Left lung (tissue), 10 donors: ENCODE data around the gene DOCK10. TPM values are rescaled to one million over a fixed set of nuclear protein-coding genes. Genes with fewer than 3 reads are reported as not detected.

Experiments
- ATAC-seq: fragments of 200-7000 bp; cut with Tn5 transposase; one replicate; pipeline ENCODE4 v1.9.1; 2020; ENCODE audit warnings: moderate library complexity
- DNase-seq, 4 donors: peaks; one replicate each; pipeline ENCODE4 v3.0.0-alpha.2; 2013 to 2020
- H3K27ac ChIP-seq, 2 donors: fragments of 200-600 bp; sonication (generic) in 1 of 2; one replicate each; pipeline versions ENCODE4 v1.5.0 to v1.8.0; 2020 to 2021
- H3K27me3 ChIP-seq, 2 donors: fragments of 200-600 bp; sonication (generic) in 1 of 2; one replicate each; pipeline versions ENCODE4 v1.5.0 to v1.8.0; 2020 to 2021
- H3K36me3 ChIP-seq, 2 donors: fragments of 200-600 bp; sonication (generic) in 1 of 2; one replicate each; pipeline versions ENCODE4 v1.5.0 to v1.8.0; 2020 to 2021
- H3K4me1 ChIP-seq, 2 donors: fragments of 200-600 bp; one replicate each; pipeline ENCODE4 v1.8.0; 2021
- H3K4me3 ChIP-seq, 2 donors: fragments of 200-600 bp; sonication (generic) in 1 of 2; one replicate each; pipeline versions ENCODE4 v1.5.0 to v1.8.0; 2020 to 2021; ENCODE audit warnings: mild to moderate bottlenecking in 1 of 2
- H3K9me3 ChIP-seq, 2 donors: fragments of 200-600 bp; sonication (generic) in 1 of 2; one replicate each; pipeline versions ENCODE4 v1.5.0 to v1.8.0; 2020 to 2021
- CTCF ChIP-seq, 2 donors: fragments of 200-600 bp; sonication (generic) in 1 of 2; IDR thresholded peaks; one replicate each; pipeline versions ENCODE4 v1.5.0 to v1.8.0; 2021; ENCODE audit warnings: antibody characterized with exemption in 2 of 2
- intact Hi-C, 2 donors: fragments of 100-400 bp; cut with DNase I; formaldehyde crosslinking; loops; one replicate each; pipeline versions ENCODE4 v1.11.2 to v1.14.2; 2022
- polyA plus RNA-seq, 6 donors: library from polyadenylated mRNA; unstranded; fragments of 120-200 nt; gene quantifications; one replicate each; pipeline ENCODE4 v1.2.1, GENCODE V29; 2013; ENCODE audit not compliant: insufficient read length in 6 of 6
- total RNA-seq, 2 donors: library from RNA; stranded (reverse); fragmentation: NEBNext Ultra II Directional; extraction: Animal tissue kit (Norgen Biotek cat#: 25700); gene quantifications; one replicate each; pipeline ENCODE4 v1.2.1, GENCODE V29; 2021
- donor health status: DM: no; HTN: yes; CAD: no.
- donor health status: DM: no; HTN: no; CAD: no.

Gene DOCK10
- total and polyA plus RNA-seq, 8 donors = 17.8 to 55.9 (median 45.6) TPM

- Histone ChIP-seq H3K4me3 (no peak overlapping the region), H3K27ac (no peak overlapping the region), H3K9me3 (no peaks in the 10 kb centered on the region), H3K36me3 (peaks cover 0 to 21% of the 10 kb centered on the region in 2 donors), H3K4me1 (no peaks in the 10 kb centered on the region), H3K27me3 (no peaks in the 10 kb centered on the region)
- TF ChIP-seq CTCF (IDR thresholded peaks at IDR 0.05) = no peak
- ATAC-seq (peak; percentile 62), DNase-seq (no peak)
- intact Hi-C loops = no loop called here
These were observed 170.5 kb downstream of the DOCK10 start for GRCh38 chr2:224871813-224872212.

- H3K9me3 ChIP-seq = no peaks in the 10 kb centered on the region
- no peaks in the 10 kb centered on the region for H3K4me1 ChIP-seq
- no peak overlapping the region for H3K27ac ChIP-seq
- no peak for DNase-seq
- H3K27me3 ChIP-seq = no peaks in the 10 kb centered on the region
- no peak for TF ChIP-seq CTCF (IDR thresholded peaks at IDR 0.05)
- H3K36me3 ChIP-seq = peaks cover 0 to 21% of the 10 kb centered on the region in 2 donors
- H3K4me3 ChIP-seq = no peak overlapping the region
- ATAC-seq = no peak
- intact Hi-C loops = no loop called here
These were observed 171.9 kb downstream of the DOCK10 start for GRCh38 chr2:224870341-224870740.

- no peak overlapping the region for H3K4me3 ChIP-seq
- H3K4me1 ChIP-seq = no peaks in the 10 kb centered on the region
- no peaks in the 10 kb centered on the region for H3K9me3 ChIP-seq
- no peak overlapping the region for H3K27ac ChIP-seq
- H3K27me3 ChIP-seq = no peaks in the 10 kb centered on the region
- DNase-seq (no peak), ATAC-seq (no peak)
- intact Hi-C loops = no loop called here
- peaks cover 0 to 26% of the 10 kb centered on the region in 2 donors for H3K36me3 ChIP-seq
- no peak for TF ChIP-seq CTCF (IDR thresholded peaks at IDR 0.05)
These were observed 172.6 kb downstream of the DOCK10 start for GRCh38 chr2:224869601-224870233.

GRCh38 chr2:224865016-224865415 lies 177.3 kb downstream of the DOCK10 start:
- no peaks in the 10 kb centered on the region for H3K27me3 ChIP-seq
- H3K4me1 ChIP-seq = no peaks in the 10 kb centered on the region
- ATAC-seq = no peak
- peaks cover 0 to 16% of the 10 kb centered on the region in 2 donors for H3K36me3 ChIP-seq
- H3K27ac ChIP-seq = no peak overlapping the region
- H3K9me3 ChIP-seq = no peaks in the 10 kb centered on the region
- H3K4me3 ChIP-seq = no peak overlapping the region
- DNase-seq = no peak
- TF ChIP-seq CTCF (IDR thresholded peaks at IDR 0.05) = no peak
- intact Hi-C loops = no loop called here

- Histone ChIP-seq H3K27ac (no peak overlapping the region), H3K4me1 (no peaks in the 10 kb centered on the region), H3K4me3 (no peak overlapping the region), H3K9me3 (no peaks in the 10 kb centered on the region), H3K27me3 (no peaks in the 10 kb centered on the region), H3K36me3 (peaks cover 0 to 23% of the 10 kb centered on the region in 2 donors)
- intact Hi-C loops = no loop called here
- DNase-seq = no peak
- TF ChIP-seq CTCF (IDR thresholded peaks at IDR 0.05) = no peak
- ATAC-seq = no peak
These were observed 181.0 kb downstream of the DOCK10 start for GRCh38 chr2:224861266-224861665.
